IMR-90 (cell line): ENCODE results near the gene IFNL1. TPM values are rescaled to one million over a fixed set of nuclear protein-coding genes. Genes with fewer than 3 reads are reported as not detected.

Experiments used
- ATAC-seq: fragments of 200-7000 bp; cut with Tn5 transposase; 2 replicates; pipeline ENCODE4 v1.9.1; 2020; ENCODE audit warnings: low read depth, mild to moderate bottlenecking, moderate library complexity
- BruUV-seq: library from RNA; stranded (reverse); fragments of 400-500 nt; replicated peaks from 2 replicates; lab custom pipeline; 2021; lab: Mats Ljungman, UMichigan
- CTCF ChIA-PET: fragments of 300-600 bp; formaldehyde crosslinking; extraction: SDS; loops from one replicate; lab custom pipeline; 2021; ENCODE audit warnings: antibody characterized with exemption; lab: Yijun Ruan, JAX
- POLR2A ChIA-PET: fragments of 300-600 bp; sonication (Branson Sonifier 250); formaldehyde crosslinking; loops from one replicate; lab custom pipeline; 2022; ENCODE audit warnings: antibody characterized with exemption; ENCODE audit not compliant: unreplicated experiment; lab: Charles Lee
- DNase-seq: peaks from one replicate; pipeline ENCODE4 v3.0.0; 2013
- H2AFZ ChIP-seq: replicated peaks from 2 replicates; pipeline ENCODE3; 2013; ENCODE audit warnings: low read length, mild to moderate bottlenecking; ENCODE audit not compliant: poor library complexity
- H2AK5ac ChIP-seq: 2 replicates; pipeline ENCODE4 v1.6.1; 2013; ENCODE audit warnings: low read depth, low read length, inconsistent platforms
- H2AK9ac ChIP-seq: replicated peaks from 2 replicates; pipeline ENCODE3; 2013; ENCODE audit warnings: mild to moderate bottlenecking, low read depth, low read length, moderate library complexity; ENCODE audit not compliant: poor library complexity
- H2BK120ac ChIP-seq: 2 replicates; pipeline ENCODE4 v1.6.1; 2013; ENCODE audit warnings: low read depth, low read length, inconsistent platforms
- H2BK15ac ChIP-seq: 3 replicates; pipeline ENCODE4 v1.6.1; 2013; ENCODE audit warnings: low read depth, low read length, inconsistent platforms
- H2BK20ac ChIP-seq: 2 replicates; pipeline ENCODE4 v1.6.1; 2013; ENCODE audit warnings: low read depth, mild to moderate bottlenecking, inconsistent platforms, low read length, moderate library complexity
- H2BK5ac ChIP-seq: 2 replicates; pipeline ENCODE4 v1.6.1; 2013; ENCODE audit warnings: mild to moderate bottlenecking, low read depth, low read length, inconsistent platforms; ENCODE audit not compliant: poor library complexity, severe bottlenecking
- H3K14ac ChIP-seq: replicated peaks from 2 replicates; pipeline ENCODE4 v1.6.1; 2013; ENCODE audit warnings: low read depth, low read length, inconsistent platforms
- H3K18ac ChIP-seq: 2 replicates; pipeline ENCODE4 v1.6.1; 2013; ENCODE audit warnings: low read depth, low read length, control low read depth
- H3K23ac ChIP-seq: 2 replicates; pipeline ENCODE4 v1.6.1; 2013; ENCODE audit warnings: low read depth, low read length, inconsistent platforms
- H3K27ac ChIP-seq: 2 replicates; pipeline ENCODE4 v1.5.1; 2013; ENCODE audit warnings: mild to moderate bottlenecking, control low read depth, low read length; ENCODE audit not compliant: insufficient read depth
- H3K27me3 ChIP-seq: 2 replicates; pipeline ENCODE4 v1.6.1; 2013; ENCODE audit warnings: low read length; ENCODE audit not compliant: control insufficient read depth, insufficient read depth
- H3K36me3 ChIP-seq: 2 replicates; pipeline ENCODE4 v1.6.1; 2013; ENCODE audit warnings: low read length, mixed read lengths; ENCODE audit not compliant: control insufficient read depth, insufficient read depth
- H3K4ac ChIP-seq: 2 replicates; pipeline ENCODE4 v1.6.1; 2013; ENCODE audit warnings: low read depth, low read length, inconsistent platforms
- H3K4me1 ChIP-seq: 2 replicates; pipeline ENCODE4 v1.6.1; 2013; ENCODE audit warnings: low read length, mixed read lengths; ENCODE audit not compliant: control insufficient read depth, insufficient read depth
- H3K4me2 ChIP-seq: 2 replicates; pipeline ENCODE4 v1.6.1; 2013; ENCODE audit warnings: low read depth, mild to moderate bottlenecking, control low read depth, low read length, moderate library complexity
- H3K4me3 ChIP-seq: 2 replicates; pipeline ENCODE4 v1.5.1; 2013; ENCODE audit warnings: low read depth, mild to moderate bottlenecking, control low read depth, low read length, moderate library complexity; ENCODE audit not compliant: insufficient read depth
- H3K56ac ChIP-seq: 2 replicates; pipeline ENCODE4 v1.6.1; 2013; ENCODE audit warnings: low read length, inconsistent platforms; ENCODE audit not compliant: insufficient read depth; ENCODE audit errors: extremely low read depth
- H3K79me1 ChIP-seq, 2 experiments: 2 replicates each; pipeline ENCODE4 v1.6.1; 2013; ENCODE audit warnings: low read length in 2 of 2, inconsistent platforms in 1 of 2, low read depth in 1 of 2
- H3K9ac ChIP-seq: 2 replicates; pipeline ENCODE4 v1.6.1; 2013; ENCODE audit warnings: low read depth, low read length, control low read depth
- H3K9me1 ChIP-seq: 2 replicates; pipeline ENCODE4 v1.6.1; 2013; ENCODE audit warnings: low read length, inconsistent platforms; ENCODE audit not compliant: insufficient read depth
- H3K9me3 ChIP-seq: 2 replicates; pipeline ENCODE4 v1.6.1; 2013; ENCODE audit warnings: low read length; ENCODE audit not compliant: control insufficient read depth, insufficient read depth
- H4K20me1 ChIP-seq: 2 replicates; pipeline ENCODE4 v1.6.1; 2013; ENCODE audit warnings: low read length, inconsistent platforms; ENCODE audit not compliant: insufficient read depth
- H4K5ac ChIP-seq: 2 replicates; pipeline ENCODE4 v1.6.1; 2013; ENCODE audit warnings: mild to moderate bottlenecking, low read depth, low read length, control low read depth
- H4K8ac ChIP-seq, 2 experiments: 2 replicates each; pipeline ENCODE4 v1.6.1; 2013; ENCODE audit warnings: low read depth in 2 of 2, low read length in 2 of 2, control low read depth in 1 of 2, inconsistent platforms in 1 of 2
- H4K91ac ChIP-seq: 2 replicates; pipeline ENCODE4 v1.6.1; 2013; ENCODE audit warnings: low read depth, low read length, inconsistent platforms; ENCODE audit not compliant: insufficient read depth
- BHLHE40 ChIP-seq: fragments of 150-350 bp; IDR thresholded peaks from 2 replicates; pipeline ENCODE4 v1.6.1; 2016; ENCODE audit warnings: mild to moderate bottlenecking, low read depth, low read length
- CEBPB ChIP-seq: IDR thresholded peaks from 2 replicates; pipeline ENCODE4 v1.6.1; 2012; ENCODE audit warnings: low read depth, low read length, improper control_type of control experiment
- CTCF ChIP-seq: conservative IDR thresholded peaks from 2 replicates; pipeline ENCODE4 v1.5.1; 2012; ENCODE audit warnings: mild to moderate bottlenecking, low read depth, low read length, improper control_type of control experiment
- ELK1 ChIP-seq: fragments of 150-350 bp; IDR thresholded peaks from 2 replicates; pipeline ENCODE4 v1.6.1; 2016; ENCODE audit warnings: low read depth, mild to moderate bottlenecking, low read length, moderate library complexity, borderline replicate concordance
- FOS ChIP-seq: fragments of 150-350 bp; IDR thresholded peaks from 2 replicates; pipeline ENCODE4 v1.6.1; 2016; ENCODE audit warnings: low read depth, low read length
- MXI1 ChIP-seq: IDR thresholded peaks from 2 replicates; pipeline ENCODE4 v1.6.1; 2012; ENCODE audit warnings: low read depth, mild to moderate bottlenecking, low read length, moderate library complexity, borderline replicate concordance
- NFE2L2 ChIP-seq: fragments of 150-350 bp; IDR thresholded peaks from 2 replicates; pipeline ENCODE4 v1.6.1; 2016; ENCODE audit warnings: low read depth, mild to moderate bottlenecking, low read length
- POLR2A ChIP-seq: IDR thresholded peaks from 2 replicates; pipeline ENCODE4 v1.6.1; 2012; ENCODE audit warnings: mild to moderate bottlenecking, low read depth, low read length
- RAD21 ChIP-seq: IDR thresholded peaks from 2 replicates; pipeline ENCODE4 v1.6.1; 2012; ENCODE audit warnings: low read length, improper control_type of control experiment
- RCOR1 ChIP-seq: IDR thresholded peaks from 2 replicates; pipeline ENCODE4 v1.6.1; 2012; ENCODE audit warnings: mild to moderate bottlenecking, low read length, improper control_type of control experiment; ENCODE audit not compliant: insufficient replicate concordance
- RFX5 ChIP-seq: IDR thresholded peaks from 2 replicates; pipeline ENCODE4 v1.8.0; 2012; ENCODE audit warnings: low read depth, mild to moderate bottlenecking, low read length, moderate library complexity
- SMC3 ChIP-seq: fragments of 150-350 bp; IDR thresholded peaks from 2 replicates; pipeline ENCODE4 v1.6.1; 2016; ENCODE audit warnings: low read depth, mild to moderate bottlenecking, antibody characterized with exemption, low read length, moderate library complexity
- USF2 ChIP-seq: fragments of 150-350 bp; IDR thresholded peaks from 2 replicates; pipeline ENCODE4 v1.6.1; 2017; ENCODE audit warnings: mild to moderate bottlenecking, antibody characterized with exemption, low read length, low read depth
- WGBS, 2 experiments: methylation state at CpG; one replicate each; pipeline versions ENCODE4 v1.1.5 to v1.1.7; 2013; ENCODE audit warnings: missing lambda C conversion rate in 2 of 2; ENCODE audit not compliant: insufficient read length in 1 of 2; ENCODE audit errors: extremely low coverage in 2 of 2; 5-methylcytosine and 5-hydroxymethylcytosine counted together
- dilution Hi-C: fragments of 300-500 bp; cut with HindIII; formaldehyde crosslinking; loops from one replicate; pipeline ENCODE4 v1.14.3; 2018; ENCODE audit warnings: low sequenced_read_pairs; ENCODE audit not compliant: unreplicated experiment
- in situ Hi-C: fragments of 300-500 bp; cut with MboI; formaldehyde crosslinking; loops from 3 replicates; pipeline ENCODE4 v1.14.3; 2019; ENCODE audit warnings: low sequenced_read_pairs, inconsistent platforms, mixed read lengths
- intact Hi-C: fragments of 100-400 bp; cut with micrococcal nuclease; formaldehyde crosslinking; loops from 2 replicates; pipeline ENCODE4 v1.10.0; 2022
- polyA plus RNA-seq, 3 experiments: library from polyadenylated mRNA; depleted of rRNA; stranded (reverse); fragments of >200 nt; gene quantifications; 2 replicates each; pipeline ENCODE4 v1.2.3, GENCODE V29; 2012; ENCODE audit warnings: low replicate concordance in 1 of 3
- total RNA-seq: library from RNA; depleted of rRNA; stranded (reverse); fragments of >200 nt; gene quantifications from 2 replicates; pipeline ENCODE4 v1.2.3, GENCODE V29; 2012

IFNL1 gene
- total and polyA plus RNA-seq, 2 of the 4 experiments (the other 2 are of a cell fraction), result not detected

GRCh38 chr19:39299832-39300231 is 3.6 kb downstream of the IFNL1 start:
- Histone ChIP-seq H3K9me1 (no peaks in the 10 kb centered on the region), H4K5ac (no peak overlapping the region), H3K79me1 (no peaks in the 10 kb centered on the region), H3K4me1 (no peaks in the 10 kb centered on the region), H3K9ac (no peak overlapping the region), H2BK120ac (no peak overlapping the region), H3K9me3 (peaks cover 2% of the 10 kb centered on the region; the same call in 1 of the 2 replicates), H2BK5ac (no peak overlapping the region), H3K4me2 (no peak overlapping the region), H3K27ac (no peak overlapping the region), H3K56ac (no peak overlapping the region), H4K91ac (no peak overlapping the region), H3K23ac (no peak overlapping the region), H2AK5ac (no peak overlapping the region), H2AFZ (no peak overlapping the region), H2AK9ac (no peak overlapping the region), H3K27me3 (peaks cover 42% of the 10 kb centered on the region), H2BK20ac (no peak overlapping the region), H3K4ac (no peak overlapping the region), H2BK15ac (no peak overlapping the region), H3K14ac (no peak overlapping the region), H3K18ac (no peak overlapping the region), H3K36me3 (no peaks in the 10 kb centered on the region), H4K20me1 (no peaks in the 10 kb centered on the region), H4K8ac (no peak overlapping the region), H3K4me3 (no peak overlapping the region)
- ChIA-PET POLR2A (no interaction called here), CTCF (no interaction called here)
- ATAC-seq, result no peak
- in situ Hi-C loops, result no loop called here
- no TSS peak for BruUV-seq
- intact Hi-C loops, result no loop called here
- DNase-seq, result no peak
- WGBS, 2 experiments, result no CpG with 5 or more reads among the region's 10 CpGs
- TF ChIP-seq MXI1 (no peak), USF2 (no peak), BHLHE40 (no peak), CTCF (no peak), NFE2L2 (no peak), POLR2A (no peak), RAD21 (no peak), SMC3 (no peak), ELK1 (no peak), RFX5 (no peak), CEBPB (no peak), FOS (no peak), RCOR1 (no peak)
- dilution Hi-C loops, result no loop called here
